DND-41 (cell line): ENCODE data around the gene SWAP70.

ENCODE experiments used
- ATAC-seq: fragments of 200-7000 bp; cut with Tn5 transposase; 3 replicates; pipeline ENCODE4 v1.9.1; 2021; ENCODE audit warnings: low read depth; ENCODE audit not compliant: insufficient read depth
- DNase-seq: peaks from one replicate; pipeline ENCODE4 v3.0.0-alpha.2; 2020
- H2AFZ ChIP-seq: 2 replicates; pipeline ENCODE4 v1.6.0; 2012; ENCODE audit warnings: low read depth, low read length
- H3K27ac ChIP-seq: 2 replicates; pipeline ENCODE4 v1.5.1; 2012; ENCODE audit warnings: low read length, inconsistent platforms
- H3K27me3 ChIP-seq: fragments of 200-600 bp; sonication (generic); 2 replicates; pipeline ENCODE4 v1.6.0; 2012; ENCODE audit warnings: low read length, mild to moderate bottlenecking, inconsistent platforms; ENCODE audit not compliant: insufficient read depth, poor library complexity
- H3K36me3 ChIP-seq: 2 replicates; pipeline ENCODE4 v1.5.1; 2012; ENCODE audit warnings: low read length, inconsistent platforms; ENCODE audit not compliant: insufficient read depth
- H3K4me1 ChIP-seq: 2 replicates; pipeline ENCODE4 v1.5.1; 2012; ENCODE audit warnings: mild to moderate bottlenecking, low read length; ENCODE audit not compliant: insufficient read depth
- H3K4me2 ChIP-seq: 2 replicates; pipeline ENCODE4 v1.6.0; 2012; ENCODE audit warnings: mild to moderate bottlenecking, moderate library complexity, low read length, inconsistent platforms; ENCODE audit not compliant: insufficient read depth
- H3K4me3 ChIP-seq, 2 experiments: fragments of 200-600 bp in 1 of 2; shearing (Covaris generic) in 1 of 2; 2 replicates each; pipeline ENCODE4 v1.5.1; 2012 to 2016; ENCODE audit warnings: inconsistent platforms in 2 of 2, low read length in 2 of 2, mild to moderate bottlenecking in 2 of 2, low read depth in 1 of 2, moderate library complexity in 1 of 2
- H3K79me2 ChIP-seq: 2 replicates; pipeline ENCODE4 v1.6.0; 2012; ENCODE audit warnings: low read length, inconsistent platforms; ENCODE audit not compliant: insufficient read depth
- H3K9ac ChIP-seq: 2 replicates; pipeline ENCODE4 v1.6.0; 2012; ENCODE audit warnings: low read depth, mild to moderate bottlenecking, inconsistent platforms, low read length, moderate library complexity
- H3K9me3 ChIP-seq: 2 replicates; pipeline ENCODE4 v1.5.1; 2012; ENCODE audit warnings: low read length, moderate library complexity, mild to moderate bottlenecking, inconsistent platforms; ENCODE audit not compliant: insufficient read depth, severe bottlenecking
- H4K20me1 ChIP-seq: 2 replicates; pipeline ENCODE4 v1.6.0; 2012; ENCODE audit warnings: low read length; ENCODE audit not compliant: insufficient read depth
- EZH2 ChIP-seq: IDR thresholded peaks from 3 replicates; pipeline ENCODE4 v1.6.1; 2012; ENCODE audit warnings: borderline replicate concordance, low read depth, mild to moderate bottlenecking, moderate library complexity, low read length, inconsistent platforms; ENCODE audit not compliant: severe bottlenecking
- TF ChIP-seq, protein P1 (sequence below): IDR thresholded peaks from 2 replicates; pipeline ENCODE4 v1.5.1; 2012; ENCODE audit warnings: borderline replicate concordance, low read length, moderate library complexity, mild to moderate bottlenecking; ENCODE audit not compliant: poor library complexity, severe bottlenecking; ENCODE audit errors: extremely low read depth

Gene SWAP70

DNA sequence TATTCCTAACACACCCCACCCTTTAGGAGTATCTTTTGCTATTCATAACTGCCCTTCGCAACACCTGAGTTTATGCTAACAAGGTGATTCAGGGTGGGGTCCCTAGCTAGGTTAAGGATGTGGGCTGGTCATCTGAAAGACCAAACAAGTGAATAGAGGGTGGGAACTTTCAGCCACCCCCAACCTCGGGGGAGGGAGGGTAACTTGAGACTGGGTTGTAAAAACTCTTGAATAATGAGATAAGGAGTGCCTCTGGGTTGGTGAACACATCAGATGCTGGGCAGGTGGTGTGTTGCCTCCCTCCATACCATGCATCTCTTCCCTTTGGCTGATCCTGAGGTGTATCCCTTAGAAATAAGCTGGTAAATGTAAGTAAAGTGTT is 111.5 kb downstream of the SWAP70 start:
- no peaks in the 10 kb centered on the region for H3K9me3 ChIP-seq
- DNase-seq (no peak), ATAC-seq (no peak)
- no peak overlapping the region for H2AFZ ChIP-seq
- no peaks in the 10 kb centered on the region for H3K79me2 ChIP-seq
- H3K9ac ChIP-seq: no peak overlapping the region
- no peak overlapping the region for H3K4me2 ChIP-seq
- no peaks in the 10 kb centered on the region for H4K20me1 ChIP-seq
- H3K4me1 ChIP-seq: no peaks in the 10 kb centered on the region
- H3K27ac ChIP-seq: no peak overlapping the region
- H3K4me3 ChIP-seq: no peak overlapping the region
- H3K27me3 ChIP-seq: no peaks in the 10 kb centered on the region
- TF ChIP-seq, protein P1, sequence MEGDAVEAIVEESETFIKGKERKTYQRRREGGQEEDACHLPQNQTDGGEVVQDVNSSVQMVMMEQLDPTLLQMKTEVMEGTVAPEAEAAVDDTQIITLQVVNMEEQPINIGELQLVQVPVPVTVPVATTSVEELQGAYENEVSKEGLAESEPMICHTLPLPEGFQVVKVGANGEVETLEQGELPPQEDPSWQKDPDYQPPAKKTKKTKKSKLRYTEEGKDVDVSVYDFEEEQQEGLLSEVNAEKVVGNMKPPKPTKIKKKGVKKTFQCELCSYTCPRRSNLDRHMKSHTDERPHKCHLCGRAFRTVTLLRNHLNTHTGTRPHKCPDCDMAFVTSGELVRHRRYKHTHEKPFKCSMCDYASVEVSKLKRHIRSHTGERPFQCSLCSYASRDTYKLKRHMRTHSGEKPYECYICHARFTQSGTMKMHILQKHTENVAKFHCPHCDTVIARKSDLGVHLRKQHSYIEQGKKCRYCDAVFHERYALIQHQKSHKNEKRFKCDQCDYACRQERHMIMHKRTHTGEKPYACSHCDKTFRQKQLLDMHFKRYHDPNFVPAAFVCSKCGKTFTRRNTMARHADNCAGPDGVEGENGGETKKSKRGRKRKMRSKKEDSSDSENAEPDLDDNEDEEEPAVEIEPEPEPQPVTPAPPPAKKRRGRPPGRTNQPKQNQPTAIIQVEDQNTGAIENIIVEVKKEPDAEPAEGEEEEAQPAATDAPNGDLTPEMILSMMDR: no peak
- peaks cover 18% of the 10 kb centered on the region for H3K36me3 ChIP-seq

- Histone ChIP-seq H3K79me2 (no peaks in the 10 kb centered on the region), H3K27ac (no peak overlapping the region), H3K36me3 (peaks cover 26% of the 10 kb centered on the region), H4K20me1 (no peaks in the 10 kb centered on the region), H3K4me3 (no peak overlapping the region), H3K9ac (no peak overlapping the region), H3K4me1 (no peaks in the 10 kb centered on the region), H3K9me3 (no peaks in the 10 kb centered on the region), H3K4me2 (no peak overlapping the region), H2AFZ (no peak overlapping the region), H3K27me3 (no peaks in the 10 kb centered on the region)
- DNase-seq: no peak
- no peak for ATAC-seq
- TF ChIP-seq EZH2: no peak
- TF ChIP-seq, protein P1: no peak
Measured at GRCh38 chr11:9776203-9776602, 112.3 kb downstream of the SWAP70 start.

- no peak for ATAC-seq
Measured at GRCh38 chr11:9777066-9777465, 113.2 kb downstream of the SWAP70 start.

More at GRCh38 chr11:9777066-9777465, 113.2 kb downstream of the SWAP70 start:
- no peaks in the 10 kb centered on the region for H3K4me1 ChIP-seq
- H4K20me1 ChIP-seq: no peaks in the 10 kb centered on the region
- H3K4me2 ChIP-seq: no peak overlapping the region
- TF ChIP-seq, protein P1: no peak
- no peak for TF ChIP-seq EZH2
- no peak overlapping the region for H2AFZ ChIP-seq
- no peaks in the 10 kb centered on the region for H3K27me3 ChIP-seq
- H3K9ac ChIP-seq: no peak overlapping the region
- no peaks in the 10 kb centered on the region for H3K79me2 ChIP-seq
- H3K36me3 ChIP-seq: peaks cover 33% of the 10 kb centered on the region
- H3K9me3 ChIP-seq: no peaks in the 10 kb centered on the region
- H3K27ac ChIP-seq: no peak overlapping the region
- H3K4me3 ChIP-seq: no peak overlapping the region
- DNase-seq: no peak
